22Rv1 (cell line): ENCODE data around the gene G3BP2.

Experiments
- ZFX ChIP-seq: fragments of 450-650 bp; IDR thresholded peaks from 2 replicates; pipeline ENCODE4 v1.6.1; 2017; ENCODE audit warnings: antibody characterized with exemption, borderline replicate concordance
- TF ChIP-seq, protein P1 (sequence below): fragments of 450-650 bp; IDR thresholded peaks from 2 replicates; pipeline ENCODE4 v1.5.1; 2017; ENCODE audit warnings: mild to moderate bottlenecking

GRCh38 chr4:75714704-75715103 lies 41.5 kb upstream of the G3BP2 start:
- TF ChIP-seq, protein P1, sequence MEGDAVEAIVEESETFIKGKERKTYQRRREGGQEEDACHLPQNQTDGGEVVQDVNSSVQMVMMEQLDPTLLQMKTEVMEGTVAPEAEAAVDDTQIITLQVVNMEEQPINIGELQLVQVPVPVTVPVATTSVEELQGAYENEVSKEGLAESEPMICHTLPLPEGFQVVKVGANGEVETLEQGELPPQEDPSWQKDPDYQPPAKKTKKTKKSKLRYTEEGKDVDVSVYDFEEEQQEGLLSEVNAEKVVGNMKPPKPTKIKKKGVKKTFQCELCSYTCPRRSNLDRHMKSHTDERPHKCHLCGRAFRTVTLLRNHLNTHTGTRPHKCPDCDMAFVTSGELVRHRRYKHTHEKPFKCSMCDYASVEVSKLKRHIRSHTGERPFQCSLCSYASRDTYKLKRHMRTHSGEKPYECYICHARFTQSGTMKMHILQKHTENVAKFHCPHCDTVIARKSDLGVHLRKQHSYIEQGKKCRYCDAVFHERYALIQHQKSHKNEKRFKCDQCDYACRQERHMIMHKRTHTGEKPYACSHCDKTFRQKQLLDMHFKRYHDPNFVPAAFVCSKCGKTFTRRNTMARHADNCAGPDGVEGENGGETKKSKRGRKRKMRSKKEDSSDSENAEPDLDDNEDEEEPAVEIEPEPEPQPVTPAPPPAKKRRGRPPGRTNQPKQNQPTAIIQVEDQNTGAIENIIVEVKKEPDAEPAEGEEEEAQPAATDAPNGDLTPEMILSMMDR, result no peak
- no peak for TF ChIP-seq ZFX
